Hematopoietic multipotent progenitor cell treated with erythropoietin and hydrocortisone succinate and interleukin-3 and kit ligand, for 6 days (in vitro differentiated cells): Measurements from ENCODE around the gene NLRP1.
A peak's percentile ranks its signal among the peaks of the same experiment; 100 is the strongest.

Experiments
- DNase-seq: peaks from one replicate; pipeline ENCODE4 v3.0.0-alpha.2; 2015

NLRP1 gene

GRCh38 chr17:5511401-5512225, 72.7 kb downstream of the NLRP1 start:
- DNase-seq, result peak; percentile 52

GRCh38 chr17:5510771-5511170, 73.5 kb downstream of the NLRP1 start:
- no peak for DNase-seq

- DNase-seq, result no peak
Measured at GRCh38 chr17:5509482-5509881, 74.8 kb downstream of the NLRP1 start.

GRCh38 chr17:5508810-5509209, 75.5 kb downstream of the NLRP1 start:
- DNase-seq, result no peak

- no peak for DNase-seq
Measured at GRCh38 chr17:5506307-5506706, 78.0 kb downstream of the NLRP1 start.

GRCh38 chr17:5502552-5502951, 81.8 kb downstream of the NLRP1 start:
- DNase-seq, result no peak

GRCh38 chr17:5501685-5502084, 82.6 kb downstream of the NLRP1 start:
- no peak for DNase-seq

GRCh38 chr17:5500589-5501391, 83.5 kb downstream of the NLRP1 start:
- peak; percentile 75 for DNase-seq

- DNase-seq, result no peak
Measured at GRCh38 chr17:5500247-5500588, 84.1 kb downstream of the NLRP1 start.

GRCh38 chr17:5499476-5500231, 84.7 kb downstream of the NLRP1 start:
- no peak for DNase-seq

- no peak for DNase-seq
Measured at GRCh38 chr17:5492970-5493369, 91.3 kb downstream of the NLRP1 start.

- no peak for DNase-seq
Measured at GRCh38 chr17:5488752-5489151, 95.6 kb downstream of the NLRP1 start.

- peak; percentile 99 for DNase-seq
Measured at GRCh38 chr17:5486206-5487124, 97.8 kb downstream of the NLRP1 start, which contains the start of gene MIS12. Gene MIS12 (plus strand): TSS chr17:5486566. CDS start chr17:5488863, 2,297 bp downstream.

GRCh38 chr17:5485270-5486205, 98.8 kb downstream of the NLRP1 start, which contains the start of gene DERL2:
Gene DERL2 (minus strand): TSS chr17:5486178. CDS start chr17:5486161, 17 bp downstream.
- peak; percentile 65 for DNase-seq

GRCh38 chr17:5481451-5481850, 102.9 kb downstream of the NLRP1 start:
- no peak for DNase-seq

- DNase-seq, result no peak
Measured at GRCh38 chr17:5480962-5481361, 103.3 kb downstream of the NLRP1 start.

- DNase-seq, result no peak
Measured at GRCh38 chr17:5478992-5479391, 105.3 kb downstream of the NLRP1 start.

- DNase-seq, result no peak
Measured at GRCh38 chr17:5473906-5474305, 110.4 kb downstream of the NLRP1 start.

GRCh38 chr17:5472511-5472910, 111.8 kb downstream of the NLRP1 start:
- DNase-seq, result no peak

- no peak for DNase-seq
Measured at GRCh38 chr17:5468075-5468473, 116.2 kb downstream of the NLRP1 start.

- no peak for DNase-seq
Measured at GRCh38 chr17:5467416-5467815, 116.9 kb downstream of the NLRP1 start.
